Nephron progenitor cell (in vitro differentiated cells): ENCODE results near the gene ENTHD1.

Source experiments
- DNase-seq: peaks from one replicate; pipeline ENCODE4 v3.0.0; 2021
- H3K27ac Mint-ChIP-seq: 2 replicates; pipeline ENCODE4 v1.8.0; 2021; ENCODE audit warnings: mild to moderate bottlenecking, moderate library complexity, mixed read lengths
- H3K27me3 Mint-ChIP-seq: 2 replicates; pipeline ENCODE4 v1.8.0; 2021; ENCODE audit warnings: mild to moderate bottlenecking, low read depth, mixed read lengths; ENCODE audit not compliant: poor library complexity
- H3K36me3 Mint-ChIP-seq: 2 replicates; pipeline ENCODE4 v1.8.0; 2021; ENCODE audit warnings: low read depth, mixed read lengths
- H3K4me1 Mint-ChIP-seq: 2 replicates; pipeline ENCODE4 v1.8.0; 2021; ENCODE audit warnings: mixed read lengths
- H3K4me3 Mint-ChIP-seq: 2 replicates; pipeline ENCODE4 v1.8.0; 2021; ENCODE audit warnings: mild to moderate bottlenecking, moderate library complexity, mixed read lengths
- H3K9me3 Mint-ChIP-seq: 2 replicates; pipeline ENCODE4 v1.8.0; 2021; ENCODE audit warnings: mild to moderate bottlenecking, moderate library complexity, mixed read lengths
- CTCF ChIP-seq: fragments of 200-600 bp; sonication (generic); IDR thresholded peaks from 2 replicates; pipeline ENCODE4 v1.5.0; 2021; ENCODE audit warnings: antibody characterized with exemption

The ENTHD1 gene

DNA sequence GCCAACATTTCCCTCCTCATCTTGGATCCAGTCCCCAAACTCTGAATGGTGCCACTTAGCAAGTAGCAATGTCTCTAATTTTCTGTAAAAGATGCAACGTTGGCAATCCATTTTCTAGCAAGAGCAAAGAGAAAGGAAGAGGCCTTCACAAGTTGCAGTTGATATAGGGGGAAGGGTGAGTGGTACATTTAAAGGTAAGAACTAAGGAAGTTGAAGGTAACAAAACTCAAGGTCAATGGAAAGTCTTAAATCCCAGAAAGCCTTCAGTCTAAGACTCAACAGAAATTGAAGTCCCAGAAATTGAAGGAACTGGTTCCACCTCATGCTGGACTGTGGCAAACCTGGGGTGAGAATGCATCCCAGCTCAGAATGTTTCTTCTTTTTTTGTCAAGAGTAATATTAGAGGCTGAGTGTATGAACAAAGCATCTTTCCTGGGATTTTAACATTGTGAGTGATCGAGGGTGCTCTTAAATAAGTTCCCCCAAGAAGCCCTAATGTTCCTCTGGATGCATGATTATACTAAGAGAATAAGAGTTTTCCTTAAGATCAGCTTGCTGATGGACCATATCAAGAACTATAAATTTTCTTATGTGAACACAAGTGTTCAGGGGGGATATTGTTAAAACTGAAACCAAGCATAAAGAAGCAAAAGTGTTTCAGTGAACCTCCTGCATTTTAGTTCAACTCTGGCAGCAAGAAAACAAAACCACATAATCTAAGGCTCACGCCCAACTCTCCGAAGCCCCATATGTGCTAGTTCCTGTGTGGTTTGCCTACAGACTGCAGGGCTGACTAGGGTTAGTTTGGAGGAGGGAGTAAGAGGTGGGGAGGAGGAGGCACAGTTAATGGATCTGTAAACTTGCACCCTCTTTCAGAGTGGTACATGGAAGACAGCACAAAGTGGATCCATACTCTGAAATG is 7.0 kb upstream of the ENTHD1 start, which contains the start of gene GRAP2:
TSS of gene GRAP2 (plus strand) at position 779 of the 922 bp plus-strand sequence. CDS start 46,023 bp downstream, outside the sequence.
- Mint-ChIP-seq H3K36me3 (no peaks in the 10 kb centered on the region), H3K4me1 (no peaks in the 10 kb centered on the region), H3K27ac (no peak within 1 kb of the TSS), H3K27me3 (peaks cover 4% of the 10 kb centered on the region), H3K9me3 (no peaks in the 10 kb centered on the region), H3K4me3 (no peak within 1 kb of the TSS)
- DNase-seq = no peak
- no peak for TF ChIP-seq CTCF

GRCh38 chr22:39898997-39899396 is 5.4 kb upstream of the ENTHD1 start:
- Mint-ChIP-seq H3K36me3 (no peaks in the 10 kb centered on the region), H3K9me3 (no peaks in the 10 kb centered on the region), H3K27ac (no peak overlapping the region), H3K4me3 (no peak overlapping the region), H3K4me1 (no peaks in the 10 kb centered on the region), H3K27me3 (peaks cover 4% of the 10 kb centered on the region)
- no peak for TF ChIP-seq CTCF
- no peak for DNase-seq

DNA sequence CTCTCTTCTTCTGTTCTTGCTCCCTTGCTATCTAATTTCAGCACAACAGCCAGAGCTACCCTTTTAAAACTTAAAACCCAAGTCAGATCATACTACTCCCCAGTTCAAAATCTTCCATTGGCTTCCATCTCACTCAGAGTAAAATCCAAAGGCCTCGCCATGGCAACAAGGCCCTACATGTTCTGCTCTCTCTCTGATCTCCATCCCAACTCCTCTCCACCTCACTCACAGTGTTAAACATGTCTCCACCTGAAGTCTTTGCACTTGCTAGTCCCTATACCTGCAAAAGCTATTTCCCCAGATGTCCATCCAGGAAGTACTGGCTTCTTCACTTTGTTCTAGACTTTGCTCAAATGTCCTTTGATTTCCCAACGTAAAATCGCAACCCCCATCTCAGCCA is 4.3 kb upstream of the ENTHD1 start:
- Mint-ChIP-seq H3K4me3 (no peak overlapping the region), H3K4me1 (no peaks in the 10 kb centered on the region), H3K27ac (no peak overlapping the region), H3K27me3 (peaks cover 9% of the 10 kb centered on the region), H3K9me3 (no peaks in the 10 kb centered on the region), H3K36me3 (no peaks in the 10 kb centered on the region)
- TF ChIP-seq CTCF = no peak
- DNase-seq = no peak

DNA sequence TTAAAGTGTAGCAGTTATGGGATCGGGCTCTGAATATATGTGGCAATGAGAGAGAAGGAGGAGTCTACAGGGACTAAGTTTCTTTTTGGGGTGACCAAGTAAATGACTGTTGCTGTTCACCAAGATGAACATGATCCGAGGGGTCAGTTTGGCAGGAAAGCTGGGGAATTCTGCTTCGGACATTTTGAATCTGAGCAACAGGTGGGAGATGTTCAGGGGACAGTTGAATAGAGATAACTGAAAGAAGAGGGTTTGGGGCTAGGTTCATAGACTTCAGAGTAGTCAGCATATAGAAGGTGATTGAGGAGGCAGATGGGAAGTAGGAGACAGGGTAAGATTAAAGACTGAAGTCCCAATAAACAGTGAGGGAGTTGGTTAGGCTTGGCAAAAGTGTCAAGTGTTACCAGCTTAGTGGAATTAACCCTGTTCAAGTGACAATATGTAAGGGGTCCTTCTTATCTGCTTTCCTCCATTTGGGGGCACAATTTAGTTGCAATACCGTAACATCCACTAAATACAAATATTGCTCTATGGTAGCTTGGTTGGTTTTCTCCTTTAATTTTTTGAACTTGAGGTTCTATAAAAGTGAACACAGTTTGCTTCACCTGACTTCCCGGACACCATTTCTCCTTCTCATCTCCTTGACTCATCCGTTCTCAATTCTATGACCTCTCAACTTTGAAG is 2.9 kb upstream of the ENTHD1 start:
- H3K27ac Mint-ChIP-seq = no peak overlapping the region
- no peaks in the 10 kb centered on the region for H3K36me3 Mint-ChIP-seq
- peaks cover 5% of the 10 kb centered on the region for H3K27me3 Mint-ChIP-seq
- no peak for DNase-seq
- H3K4me3 Mint-ChIP-seq = no peak overlapping the region
- no peaks in the 10 kb centered on the region for H3K9me3 Mint-ChIP-seq
- TF ChIP-seq CTCF = no peak
- H3K4me1 Mint-ChIP-seq = no peaks in the 10 kb centered on the region

GRCh38 chr22:39895682-39896081 is 2.1 kb upstream of the ENTHD1 start:
- H3K27ac Mint-ChIP-seq = no peak overlapping the region
- H3K4me1 Mint-ChIP-seq = no peaks in the 10 kb centered on the region
- no peak for TF ChIP-seq CTCF
- H3K9me3 Mint-ChIP-seq = no peaks in the 10 kb centered on the region
- no peak for DNase-seq
- peaks cover 5% of the 10 kb centered on the region for H3K27me3 Mint-ChIP-seq
- no peak overlapping the region for H3K4me3 Mint-ChIP-seq
- no peaks in the 10 kb centered on the region for H3K36me3 Mint-ChIP-seq
